Cortex of kidney (tissue), 1 donor: ENCODE data around the gene PACSIN2.
"Not testable (repeated sequence)": the region's sequence is repeated elsewhere in the genome, so short reads cannot be mapped to it uniquely, and the experiment has no call there.

Experiments
- DNase-seq: peaks from one replicate; lab custom pipeline; 2025; lab: John Stamatoyannopoulos, UW

Gene PACSIN2

GRCh38 chr22:42992886-42993479, 22.0 kb downstream of the PACSIN2 start:
- DNase-seq = no peak

DNA sequence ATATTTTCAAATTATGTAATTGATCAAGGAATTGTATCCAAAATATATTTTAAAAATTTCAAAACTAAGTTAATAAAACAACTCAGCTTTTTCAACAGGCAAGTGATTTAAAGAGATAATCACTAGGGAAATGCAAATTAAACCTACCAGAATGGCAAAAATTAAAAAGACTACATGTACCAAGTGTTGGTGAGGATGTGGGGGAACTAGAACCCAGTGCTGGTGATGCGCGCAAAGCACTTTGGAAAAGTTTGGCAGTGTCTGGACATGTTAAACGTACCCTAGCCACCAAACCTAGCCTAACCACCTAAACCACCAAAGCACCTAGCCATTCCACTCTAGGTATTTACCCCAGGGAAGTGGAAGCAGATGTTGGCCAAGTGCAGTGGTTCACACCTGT, 22.9 kb downstream of the PACSIN2 start:
- DNase-seq = no peak

GRCh38 chr22:42991010-42991651, 23.8 kb downstream of the PACSIN2 start:
- no peak for DNase-seq

DNA sequence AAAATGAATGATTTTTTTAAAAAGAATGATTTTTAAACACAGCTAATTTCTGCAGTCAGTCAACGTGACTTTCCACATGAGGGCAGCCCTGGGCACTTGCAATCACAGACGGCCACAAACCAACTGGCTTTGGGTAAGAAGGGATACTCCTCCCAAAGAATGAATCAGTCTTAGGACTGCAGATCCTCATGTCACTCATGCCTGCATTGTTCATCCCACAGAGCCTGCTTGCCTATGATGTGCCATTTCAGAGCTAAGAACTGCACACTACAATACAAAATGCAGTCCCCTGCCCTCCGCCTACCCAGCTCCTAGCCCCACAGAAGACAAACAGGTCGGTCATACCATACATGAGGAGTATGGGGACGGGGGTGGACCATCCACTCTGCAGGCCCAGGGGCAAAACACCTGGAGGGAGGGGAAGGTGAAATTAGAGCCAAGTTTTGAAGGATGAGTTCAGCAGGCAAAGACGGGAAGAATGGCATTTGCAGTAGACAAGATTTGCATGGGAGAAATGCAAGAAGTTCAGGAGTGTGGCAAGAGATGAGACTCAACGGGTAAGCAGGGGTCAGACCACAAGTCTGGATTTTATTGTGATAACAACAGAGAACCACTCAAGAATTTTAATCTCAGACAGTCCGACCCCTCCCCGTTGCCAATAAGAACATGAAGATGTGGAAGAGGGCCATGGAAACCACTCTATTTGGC, 24.7 kb downstream of the PACSIN2 start:
- DNase-seq = no peak

GRCh38 chr22:42986115-42986514, 28.8 kb downstream of the PACSIN2 start:
- no peak for DNase-seq

GRCh38 chr22:42985531-42985905, 29.4 kb downstream of the PACSIN2 start:
- no peak for DNase-seq

DNA sequence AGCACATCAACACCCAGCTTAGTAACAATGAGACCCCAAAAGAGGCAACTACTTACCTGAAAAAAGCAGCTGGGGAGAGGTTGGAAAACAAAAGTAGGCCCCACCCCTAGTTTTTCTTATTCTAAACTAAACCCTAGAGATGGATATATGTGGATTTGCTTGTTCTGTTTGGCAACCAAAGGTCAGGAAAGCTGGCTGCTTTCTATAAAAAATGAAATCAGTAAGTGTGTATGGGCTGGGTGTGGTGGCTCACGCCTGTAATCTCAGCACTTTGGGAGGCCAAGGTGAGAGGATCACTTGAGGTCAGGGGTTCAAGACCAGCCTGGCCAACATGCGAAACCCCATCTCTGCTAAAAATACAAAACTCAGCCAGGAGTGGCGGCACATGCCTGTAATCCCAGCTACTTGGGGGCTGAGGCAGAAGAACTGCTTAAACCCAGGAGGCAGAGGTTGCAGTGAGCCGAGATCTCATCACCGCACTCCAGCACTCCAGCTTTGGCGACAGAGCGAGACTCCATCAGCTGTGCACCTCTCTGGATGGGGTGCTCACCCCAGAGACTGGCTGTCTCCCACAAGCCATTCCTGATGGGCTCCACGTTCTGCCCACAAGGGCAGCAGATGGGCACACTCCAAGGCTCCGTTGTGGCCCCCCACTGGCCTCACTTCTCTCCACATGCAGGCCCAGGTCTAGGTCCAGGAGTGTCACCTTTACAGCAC, 30.0 kb downstream of the PACSIN2 start:
- DNase-seq = no peak

DNA sequence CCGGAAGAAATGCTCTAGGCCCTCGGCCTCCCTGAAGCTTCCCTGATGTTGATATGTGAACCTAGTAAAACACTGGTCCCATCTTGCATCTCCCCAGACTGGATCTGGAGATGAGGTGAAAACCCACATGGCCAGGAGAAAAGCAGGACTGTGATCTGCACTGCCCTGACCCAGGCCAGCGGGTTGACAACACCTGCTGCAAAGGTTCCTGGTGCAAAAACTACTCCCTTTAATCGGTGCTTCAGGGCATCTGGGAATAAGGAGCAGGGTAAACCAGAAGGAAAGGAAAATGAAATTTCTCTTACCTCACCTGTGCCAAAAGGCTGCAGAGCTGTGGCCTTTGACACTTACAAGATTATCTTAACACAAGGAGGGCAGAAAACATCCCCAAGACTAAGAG, 30.6 kb downstream of the PACSIN2 start:
- DNase-seq = no peak

DNA sequence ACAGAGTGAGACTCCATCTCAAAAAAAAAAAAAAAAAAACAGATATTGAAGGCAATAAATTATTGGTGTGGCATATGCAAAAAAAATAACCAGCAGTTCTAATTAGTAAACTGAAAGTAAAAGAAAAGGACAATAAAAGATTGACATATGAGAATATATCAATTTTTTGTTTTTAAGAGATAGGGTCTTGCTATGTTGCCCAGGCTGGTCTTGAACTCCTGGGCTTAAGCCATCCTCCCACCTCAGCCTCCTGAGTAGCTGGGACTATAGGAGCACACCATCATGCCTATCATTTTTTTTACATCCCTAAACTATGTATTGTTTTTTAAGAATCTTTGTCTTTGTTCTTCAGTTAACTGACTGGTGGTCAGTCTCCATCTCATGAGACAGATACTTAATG, 31.5 kb downstream of the PACSIN2 start:
- no peak for DNase-seq

DNA sequence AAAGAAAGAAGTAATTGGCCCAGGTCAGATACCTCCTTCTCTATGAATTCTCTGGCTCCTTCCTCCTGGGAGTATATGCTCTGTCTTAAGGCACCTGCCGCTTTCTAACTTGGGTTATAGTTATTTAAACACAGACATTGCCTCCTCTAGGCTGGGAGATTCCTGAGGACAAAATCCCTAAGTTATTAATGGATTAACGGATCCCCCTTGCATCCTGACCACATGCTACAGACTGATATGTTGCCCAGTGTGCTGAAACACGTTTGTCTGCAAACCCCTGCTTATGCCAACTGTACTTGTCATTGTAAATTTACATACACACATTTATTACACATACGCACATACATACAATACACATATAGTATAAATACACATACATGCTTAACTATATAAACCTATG, 35.3 kb downstream of the PACSIN2 start:
- no peak for DNase-seq

- no peak for DNase-seq
These were observed 36.4 kb downstream of the PACSIN2 start for GRCh38 chr22:42978453-42979103.

DNA sequence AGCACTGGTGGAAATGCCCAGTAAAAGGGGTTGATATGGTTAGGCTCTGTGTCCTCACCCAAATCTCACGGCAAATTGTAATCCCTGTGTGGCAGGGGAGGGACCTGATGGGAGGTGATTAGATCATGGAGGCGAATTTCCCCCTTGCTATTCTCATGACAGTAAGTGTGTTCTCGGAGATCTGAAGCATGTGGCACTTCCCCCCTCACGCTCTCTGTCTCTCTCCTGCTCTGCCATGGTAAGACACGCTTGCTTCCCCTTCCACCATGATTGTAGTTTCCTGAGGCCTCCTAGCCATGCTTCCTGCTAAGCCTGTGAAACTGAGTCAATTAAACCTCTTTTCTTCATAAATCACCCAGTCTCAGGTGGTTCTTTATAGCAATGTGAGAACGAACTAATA, 37.4 kb downstream of the PACSIN2 start:
- no peak for DNase-seq

GRCh38 chr22:42976217-42976933, 38.6 kb downstream of the PACSIN2 start:
- DNase-seq = no peak

DNA sequence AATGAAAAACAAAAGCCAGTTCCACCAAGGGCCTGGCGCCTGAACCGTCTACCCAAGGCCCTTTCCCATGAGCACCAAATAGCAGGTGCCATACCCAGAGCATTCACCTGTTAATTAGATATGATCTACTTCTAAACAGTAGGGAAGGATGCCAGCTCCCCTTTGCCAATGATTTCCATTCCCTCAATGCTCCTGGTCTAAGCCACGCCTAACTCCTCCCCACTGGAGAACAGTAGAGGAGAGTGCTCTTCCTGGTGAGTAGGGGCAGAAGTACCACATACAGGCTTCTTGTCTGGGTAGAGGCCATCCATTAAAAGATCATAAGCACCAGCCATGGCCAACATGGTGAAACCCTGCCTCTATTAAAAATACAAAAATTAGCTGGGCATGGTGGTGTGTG, 40.7 kb downstream of the PACSIN2 start:
- no peak for DNase-seq

DNA sequence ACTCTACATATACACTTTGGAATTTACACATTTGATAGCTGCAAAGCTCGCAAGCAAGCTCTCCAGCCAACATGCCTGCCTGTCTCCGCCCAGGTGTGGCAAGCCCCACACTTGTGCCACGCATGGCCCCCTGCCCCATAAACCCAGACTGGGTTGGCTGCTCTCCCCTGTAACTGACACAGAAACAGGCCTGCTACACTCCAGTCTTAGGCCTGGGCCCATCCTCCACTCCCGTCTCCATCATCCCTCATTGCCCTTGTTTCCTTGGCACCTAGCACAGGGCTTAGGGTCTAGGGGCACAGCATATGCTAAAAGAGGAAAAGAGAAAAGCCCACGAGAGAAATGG, 41.4 kb downstream of the PACSIN2 start:
- no peak for DNase-seq

DNA sequence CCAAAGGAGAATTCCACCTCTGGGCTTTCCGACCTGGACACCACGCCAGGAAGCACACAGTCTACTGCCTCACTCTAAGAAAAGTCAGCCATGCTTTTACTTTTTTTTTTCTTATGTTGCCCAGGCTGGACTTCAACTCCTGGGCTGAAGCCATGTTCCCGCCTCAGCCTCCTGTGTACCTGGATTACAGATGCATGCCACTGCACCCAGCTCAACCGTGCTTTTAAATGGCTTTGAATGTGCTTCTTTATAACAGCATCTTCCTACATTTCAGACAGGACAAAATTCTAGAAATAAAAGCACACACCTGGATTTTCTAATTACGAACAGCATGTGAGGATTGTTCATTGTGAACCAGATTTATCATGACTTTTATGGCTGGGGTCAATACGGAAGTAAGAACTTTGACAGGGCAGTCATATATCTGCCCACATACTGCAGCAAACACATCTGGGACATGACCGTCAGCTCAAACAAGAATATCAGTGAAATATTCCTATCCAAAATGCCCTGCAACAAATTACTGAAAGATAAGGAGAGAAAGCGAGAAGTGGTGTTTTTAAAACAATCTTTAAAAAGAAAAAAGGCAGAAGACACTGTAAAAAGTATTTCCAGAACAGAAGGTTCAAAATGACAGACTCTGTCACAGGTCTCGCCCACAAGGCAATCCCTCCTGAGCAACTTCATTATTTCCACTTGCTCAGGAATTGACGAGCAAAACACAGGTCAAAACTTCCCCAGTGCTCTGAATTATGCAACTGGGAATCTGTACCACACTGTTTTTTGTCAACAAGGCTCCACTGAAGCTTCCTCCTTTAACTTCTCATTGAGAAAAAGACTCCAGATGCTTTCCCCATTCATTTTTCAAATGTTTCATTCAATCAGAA, 42.1 kb downstream of the PACSIN2 start:
- DNase-seq = no peak

DNA sequence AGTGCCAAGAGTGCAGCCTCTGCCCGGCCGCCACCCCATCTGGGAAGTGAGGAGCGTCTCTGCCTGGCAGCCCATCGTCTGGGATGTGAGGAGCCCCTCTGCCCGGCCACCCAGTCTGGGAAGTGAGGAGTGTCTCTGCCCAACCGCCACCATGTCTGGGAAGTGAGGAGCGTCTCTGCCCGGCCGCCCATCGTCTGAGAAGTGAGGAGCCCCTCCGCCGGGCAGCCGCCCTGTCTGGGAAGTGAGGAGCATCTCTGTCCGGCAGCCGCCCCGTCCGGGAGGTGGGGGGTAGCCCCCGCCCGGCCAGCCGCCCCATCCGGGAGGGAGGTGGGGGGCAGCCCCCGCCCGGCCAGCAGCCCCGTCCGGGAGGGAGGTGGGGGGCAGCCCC, 43.5 kb downstream of the PACSIN2 start:
- not testable (repeated sequence) for DNase-seq

GRCh38 chr22:42970029-42970428, 44.9 kb downstream of the PACSIN2 start:
- no peak for DNase-seq

- no peak for DNase-seq
These were observed 45.5 kb downstream of the PACSIN2 start for GRCh38 chr22:42969348-42969975.

DNA sequence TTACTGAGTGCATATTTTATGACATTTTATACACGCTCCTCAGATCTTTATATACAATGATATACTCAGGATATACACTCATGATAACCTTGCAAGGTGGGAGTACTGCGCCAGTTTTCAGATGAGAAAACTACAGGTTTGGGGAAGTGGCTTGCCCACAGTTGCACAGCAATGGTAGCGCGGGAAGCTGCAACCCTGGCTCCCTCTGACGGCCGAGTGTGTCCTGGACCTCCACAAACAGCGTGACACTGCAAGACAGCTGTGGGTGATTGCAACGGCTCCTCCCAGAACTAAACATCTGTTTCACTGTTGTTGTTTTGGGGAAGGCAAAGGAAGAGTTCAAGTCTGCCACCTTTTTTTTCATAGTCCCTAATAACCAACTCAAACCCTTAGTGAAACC, 47.0 kb downstream of the PACSIN2 start:
- DNase-seq = no peak
